Endothelial cell of umbilical vein (primary cell): ENCODE data around the gene GAL3ST2. TPM values are rescaled to one million over a fixed set of nuclear protein-coding genes. Genes with fewer than 3 reads are reported as not detected.

Experiments
- BruUV-seq: library from RNA; stranded (reverse); fragments of 400-500 nt; replicated peaks from 2 replicates; lab custom pipeline; 2021; lab: Mats Ljungman, UMichigan
- CTCF ChIA-PET: fragments of 300-600, 350-600 bp; sonication (Branson Sonifier 250); formaldehyde crosslinking; loops from one replicate; lab custom pipeline; 2021; ENCODE audit warnings: antibody characterized with exemption, inconsistent platforms; lab: Charles Lee
- POLR2A ChIA-PET: fragments of 300-600, 350-600 bp; sonication (Branson Sonifier 250); formaldehyde crosslinking; loops from one replicate; lab custom pipeline; 2021; ENCODE audit warnings: antibody characterized with exemption, inconsistent platforms; lab: Charles Lee
- DNase-seq: peaks from one replicate; pipeline ENCODE4 v3.0.0-alpha.2; 2011; ENCODE audit warnings: low read depth, low spot score
- FAIRE-seq: peaks from 2 replicates; lab custom pipeline; 2011; peaks lifted over from hg19 to GRCh38; lab: Jason Lieb, UNC
- H2AFZ ChIP-seq: 2 replicates; pipeline ENCODE4 v1.6.0; 2012; ENCODE audit warnings: low read depth, low read length, control low read depth, inconsistent platforms
- H3K27ac ChIP-seq: 2 replicates; pipeline ENCODE4 v1.5.1; 2011; ENCODE audit warnings: low read depth, mild to moderate bottlenecking, control low read depth, low read length, moderate library complexity; ENCODE audit not compliant: insufficient read depth
- H3K27me3 ChIP-seq, 2 experiments: 2 replicates each; pipeline versions ENCODE4 v1.6.0 to v1.6.1; 2011; ENCODE audit warnings: low read length in 2 of 2, mixed read lengths in 1 of 2; ENCODE audit not compliant: control insufficient read depth in 2 of 2, insufficient read depth in 2 of 2
- H3K36me3 ChIP-seq, 2 experiments: 2 replicates in 1 of 2; 3 replicates in 1 of 2; pipeline ENCODE4 v1.5.1; 2011; ENCODE audit warnings: low read length in 2 of 2, mild to moderate bottlenecking in 1 of 2, moderate library complexity in 1 of 2; ENCODE audit not compliant: control insufficient read depth in 2 of 2, insufficient read depth in 2 of 2; ENCODE audit errors: extremely low read depth in 1 of 2
- H3K4me1 ChIP-seq: 3 replicates; pipeline ENCODE4 v1.5.1; 2011; ENCODE audit warnings: mild to moderate bottlenecking, low read length; ENCODE audit not compliant: control insufficient read depth, insufficient read depth; ENCODE audit errors: extremely low read depth
- H3K4me2 ChIP-seq: 2 replicates; pipeline ENCODE4 v1.6.1; 2011; ENCODE audit warnings: low read length, control low read depth, mixed read lengths; ENCODE audit not compliant: insufficient read depth
- H3K4me3 ChIP-seq, 3 experiments: fragments of 200-600 bp in 1 of 3; sonication (generic), shearing (Covaris generic) in 1 of 3; replicated peaks in 1 of 3; 2 replicates each; pipeline ENCODE4 v1.5.1; 2011 to 2016; ENCODE audit warnings: control low read depth in 3 of 3, low read length in 3 of 3, mild to moderate bottlenecking in 2 of 3, inconsistent platforms in 1 of 3, low read depth in 1 of 3, moderate library complexity in 1 of 3; ENCODE audit not compliant: insufficient read depth in 1 of 3
- H3K79me2 ChIP-seq: 2 replicates; pipeline ENCODE4 v1.6.0; 2012; ENCODE audit warnings: low read length, inconsistent platforms; ENCODE audit not compliant: control insufficient read depth, insufficient read depth
- H3K9ac ChIP-seq: replicated peaks from 2 replicates; pipeline ENCODE3; 2011; ENCODE audit warnings: low read length, control low read depth; ENCODE audit not compliant: insufficient read depth; ENCODE audit errors: extremely low read depth
- H3K9me1 ChIP-seq: replicated peaks from 3 replicates; pipeline ENCODE4 v1.6.0; 2011; ENCODE audit warnings: mild to moderate bottlenecking, low read length; ENCODE audit not compliant: control insufficient read depth, insufficient read depth; ENCODE audit errors: extremely low read depth
- H3K9me3 ChIP-seq: replicated peaks from 2 replicates; pipeline ENCODE4 v1.5.1; 2012; ENCODE audit warnings: low read length, inconsistent platforms; ENCODE audit not compliant: control insufficient read depth, insufficient read depth
- H4K20me1 ChIP-seq: replicated peaks from 2 replicates; pipeline ENCODE3; 2011; ENCODE audit warnings: mild to moderate bottlenecking, low read length; ENCODE audit not compliant: control insufficient read depth, insufficient read depth; ENCODE audit errors: extremely low read depth
- EZH2 ChIP-seq: IDR thresholded peaks from 2 replicates; pipeline ENCODE4 v1.6.1; 2012; ENCODE audit warnings: borderline replicate concordance, low read depth, mild to moderate bottlenecking, moderate library complexity, low read length, inconsistent platforms; ENCODE audit not compliant: severe bottlenecking
- FOS ChIP-seq: IDR thresholded peaks from 2 replicates; pipeline ENCODE4 v1.6.1; 2011; ENCODE audit warnings: mild to moderate bottlenecking, low read length, moderate library complexity, borderline replicate concordance; ENCODE audit not compliant: insufficient read depth
- GATA2 ChIP-seq: IDR thresholded peaks from 2 replicates; pipeline ENCODE4 v1.7.0; 2011; ENCODE audit warnings: low read depth, mild to moderate bottlenecking, moderate library complexity, mixed read lengths, low read length; ENCODE audit not compliant: insufficient read length, insufficient read depth
- JUN ChIP-seq: IDR thresholded peaks from 2 replicates; pipeline ENCODE4 v1.6.1; 2011; ENCODE audit warnings: borderline replicate concordance, low read depth; ENCODE audit not compliant: insufficient read length, insufficient read depth
- MYC ChIP-seq: IDR thresholded peaks from one replicate; pipeline ENCODE4 v1.6.1; 2011; ENCODE audit warnings: mild to moderate bottlenecking, low read depth, low read length
- POLR2A ChIP-seq: IDR thresholded peaks from 2 replicates; pipeline ENCODE4 v1.6.1; 2012; ENCODE audit warnings: low read depth, mild to moderate bottlenecking, control low read depth, low read length
- POLR2AphosphoS5 ChIP-seq: IDR thresholded peaks from 2 replicates; pipeline ENCODE4 v1.6.1; 2012; ENCODE audit warnings: low read depth, mild to moderate bottlenecking, control low read depth, low read length, moderate library complexity; ENCODE audit not compliant: insufficient read depth
- dilution Hi-C: fragments of 300-500 bp; cut with MboI; formaldehyde crosslinking; loops from one replicate; pipeline ENCODE4 v1.15.0; 2019; ENCODE audit warnings: low sequenced_read_pairs; ENCODE audit not compliant: extremely low pct_ligation_motif_present
- intact Hi-C: fragments of 100-400 bp; cut with micrococcal nuclease; formaldehyde crosslinking; loops from one replicate; pipeline ENCODE4 v1.10.0; 2022
- polyA plus RNA-seq, 4 experiments: library from polyadenylated mRNA; depleted of rRNA in 3 of 4; stranded (reverse) in 3 of 4; unstranded in 1 of 4; fragments of >200 nt; gene quantifications; 2 replicates each; pipeline versions ENCODE4 v1.2.1 to v1.2.3, GENCODE V29; 2011 to 2012; ENCODE audit warnings: missing spikeins in 1 of 4
- total RNA-seq: library from RNA; stranded (reverse); gene quantifications from 2 replicates; pipeline ENCODE4 v1.2.3, GENCODE V29; 2021
- TF ChIP-seq, protein P1 (sequence below), 2 donors: IDR thresholded peaks; 1 replicate in 1 of 2; 2 replicates in 1 of 2; pipeline ENCODE4 v1.5.1; 2011; ENCODE audit warnings: low read length in 2 of 2, mild to moderate bottlenecking in 2 of 2, moderate library complexity in 2 of 2, control low read depth in 1 of 2, inconsistent platforms in 1 of 2, low read depth in 1 of 2; ENCODE audit not compliant: insufficient read depth in 1 of 2; ENCODE audit errors: extremely low read depth in 1 of 2
- TF ChIP-seq, protein P2 (sequence below): IDR thresholded peaks from 2 replicates; pipeline ENCODE4 v1.6.1; 2011; ENCODE audit not compliant: insufficient read depth, insufficient read length

GAL3ST2 gene
- total and polyA plus RNA-seq, 2 donors (not counting 3 experiments of a cell fraction or from before 2014, with no cell fraction given) = not detected

- POLR2A ChIA-PET = no interaction called here
- Histone ChIP-seq H3K9me3 (no peaks in the 10 kb centered on the region), H3K4me2 (no peak overlapping the region), H3K9ac (no peak overlapping the region), H3K27me3 (no peaks in the 10 kb centered on the region), H3K79me2 (no peaks in the 10 kb centered on the region), H3K9me1 (no peaks in the 10 kb centered on the region), H3K36me3 (peaks cover 2 to 21% of the 10 kb centered on the region in 2 experiments), H3K4me3 (no peak overlapping the region), H3K4me1 (no peaks in the 10 kb centered on the region), H2AFZ (no peak overlapping the region), H4K20me1 (no peaks in the 10 kb centered on the region), H3K27ac (no peak overlapping the region)
- CTCF ChIA-PET = no interaction called here
- no TSS peak for BruUV-seq
- no peak for FAIRE-seq
- dilution Hi-C loops = no loop called here
- TF ChIP-seq, protein P1, sequence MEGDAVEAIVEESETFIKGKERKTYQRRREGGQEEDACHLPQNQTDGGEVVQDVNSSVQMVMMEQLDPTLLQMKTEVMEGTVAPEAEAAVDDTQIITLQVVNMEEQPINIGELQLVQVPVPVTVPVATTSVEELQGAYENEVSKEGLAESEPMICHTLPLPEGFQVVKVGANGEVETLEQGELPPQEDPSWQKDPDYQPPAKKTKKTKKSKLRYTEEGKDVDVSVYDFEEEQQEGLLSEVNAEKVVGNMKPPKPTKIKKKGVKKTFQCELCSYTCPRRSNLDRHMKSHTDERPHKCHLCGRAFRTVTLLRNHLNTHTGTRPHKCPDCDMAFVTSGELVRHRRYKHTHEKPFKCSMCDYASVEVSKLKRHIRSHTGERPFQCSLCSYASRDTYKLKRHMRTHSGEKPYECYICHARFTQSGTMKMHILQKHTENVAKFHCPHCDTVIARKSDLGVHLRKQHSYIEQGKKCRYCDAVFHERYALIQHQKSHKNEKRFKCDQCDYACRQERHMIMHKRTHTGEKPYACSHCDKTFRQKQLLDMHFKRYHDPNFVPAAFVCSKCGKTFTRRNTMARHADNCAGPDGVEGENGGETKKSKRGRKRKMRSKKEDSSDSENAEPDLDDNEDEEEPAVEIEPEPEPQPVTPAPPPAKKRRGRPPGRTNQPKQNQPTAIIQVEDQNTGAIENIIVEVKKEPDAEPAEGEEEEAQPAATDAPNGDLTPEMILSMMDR (IDR thresholded peaks at IDR 0.05; ENCODE audit: extremely low read depth in 1 of 2, insufficient read depth in 1 of 2, low read depth in 1 of 2, low read length in 2 of 2) = no peak
- intact Hi-C loops = no loop called here
- DNase-seq = no peak
Measured at GRCh38 chr2:241746084-241746483, 30.5 kb upstream of the GAL3ST2 start.

DNA sequence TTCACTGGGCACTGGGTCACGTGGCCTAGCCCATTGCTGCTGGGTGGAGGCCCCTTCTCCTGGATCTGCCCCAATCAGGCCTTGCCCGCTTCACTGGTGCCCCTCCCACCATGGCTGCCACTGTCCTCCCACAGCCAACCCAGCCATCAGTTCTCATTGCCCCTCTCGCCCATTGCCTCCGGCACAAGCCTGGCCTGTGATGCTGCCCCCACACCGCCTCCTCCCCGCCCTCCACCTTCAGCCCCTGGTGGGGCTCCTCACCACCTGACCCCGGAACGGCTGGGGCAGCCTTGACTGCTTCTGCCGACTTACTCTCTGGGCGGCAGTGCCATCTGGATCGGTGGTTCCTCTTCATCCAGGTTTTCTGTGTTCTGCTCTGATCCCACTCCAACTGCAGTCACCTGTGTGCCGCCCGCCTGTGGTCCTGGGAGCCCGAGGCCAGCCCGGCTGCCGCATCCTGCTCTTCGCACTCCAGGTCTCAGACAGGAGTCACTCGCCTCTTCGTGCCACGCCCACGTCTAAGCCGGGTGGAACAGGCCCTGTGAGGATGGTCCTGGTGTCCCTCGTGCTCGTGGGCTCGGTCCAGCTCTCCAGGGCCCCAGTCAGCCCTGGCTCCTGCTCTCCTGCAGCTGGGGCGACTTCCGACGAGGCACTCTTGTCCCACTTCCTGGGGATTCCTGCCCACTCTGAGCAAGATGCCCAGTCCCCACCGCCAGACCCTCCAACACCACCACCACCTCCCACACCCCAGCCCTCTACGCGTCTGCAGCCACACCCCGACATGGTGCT is 28.0 kb upstream of the GAL3ST2 start:
- ChIA-PET CTCF (no interaction called here), POLR2A (no interaction called here)
- Histone ChIP-seq H4K20me1 (no peaks in the 10 kb centered on the region), H3K9ac (no peak overlapping the region), H3K9me3 (no peaks in the 10 kb centered on the region), H3K27me3 (no peaks in the 10 kb centered on the region), H2AFZ (no peak overlapping the region), H3K79me2 (no peaks in the 10 kb centered on the region), H3K27ac (no peak overlapping the region), H3K9me1 (no peaks in the 10 kb centered on the region), H3K4me2 (no peak overlapping the region), H3K4me3 (no peak overlapping the region), H3K4me1 (no peaks in the 10 kb centered on the region), H3K36me3 (peaks cover 0 to 22% of the 10 kb centered on the region in 2 experiments)
- intact Hi-C loops (no loop called here), dilution Hi-C loops (no loop called here)
- no TSS peak for BruUV-seq
- FAIRE-seq (no peak), DNase-seq (no peak)
- TF ChIP-seq JUN (no peak), POLR2A (no peak), EZH2 (no peak), POLR2AphosphoS5 (no peak), FOS (no peak), MYC (no peak), GATA2 (no peak)
- TF ChIP-seq, protein P1 (IDR thresholded peaks at IDR 0.05; ENCODE audit: extremely low read depth in 1 of 2, insufficient read depth in 1 of 2, low read depth in 1 of 2, low read length in 2 of 2) = no peak
- TF ChIP-seq, protein P2, sequence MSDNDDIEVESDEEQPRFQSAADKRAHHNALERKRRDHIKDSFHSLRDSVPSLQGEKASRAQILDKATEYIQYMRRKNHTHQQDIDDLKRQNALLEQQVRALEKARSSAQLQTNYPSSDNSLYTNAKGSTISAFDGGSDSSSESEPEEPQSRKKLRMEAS = no peak
